GM18868 (cell line): ENCODE results near the gene PKD1.
"Not testable (repeated sequence)": the region's sequence is repeated elsewhere in the genome, so short reads cannot be mapped to it uniquely, and the experiment has no call there.

ENCODE experiments used
- ATAC-seq: cut with Tn5 transposase; IDR thresholded peaks from one replicate; pipeline ENCODE4 v1.9.1; 2021; ENCODE audit warnings: mild to moderate bottlenecking, moderate library complexity; ENCODE audit not compliant: unreplicated experiment

The PKD1 gene

DNA sequence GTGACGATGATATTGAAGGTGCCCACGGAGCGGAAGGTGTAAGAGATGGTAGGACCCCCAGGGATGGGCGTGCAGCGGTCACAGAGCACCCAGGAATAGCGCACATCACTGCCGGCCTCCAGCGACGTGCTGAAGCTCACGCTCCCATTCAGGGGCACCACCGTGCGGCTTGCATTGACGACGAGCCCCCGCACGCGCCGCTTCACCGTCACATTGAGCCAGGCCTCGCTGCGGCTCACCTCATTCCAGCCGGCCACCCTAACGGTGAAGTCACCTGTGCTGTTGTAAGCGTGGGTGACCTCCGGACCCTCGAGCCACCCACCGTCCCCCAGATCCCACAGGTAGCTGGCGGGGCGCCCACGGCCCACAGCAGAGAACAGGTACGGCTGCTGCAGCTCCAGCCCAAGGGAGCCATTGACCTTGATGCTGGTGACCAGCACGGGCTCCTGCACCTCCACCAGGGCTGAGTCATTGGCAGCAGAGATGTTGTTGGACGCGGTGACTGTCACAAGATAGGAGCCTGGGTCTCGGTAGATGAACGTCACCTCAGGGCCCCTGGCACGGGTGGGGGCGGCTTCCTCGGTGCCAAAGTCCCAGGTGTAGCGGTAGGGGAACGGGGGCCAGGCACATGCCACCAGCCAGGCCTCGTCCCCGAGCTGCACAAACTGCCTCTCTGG lies 25.2 kb downstream of the PKD1 start:
- not testable (repeated sequence) for ATAC-seq

DNA sequence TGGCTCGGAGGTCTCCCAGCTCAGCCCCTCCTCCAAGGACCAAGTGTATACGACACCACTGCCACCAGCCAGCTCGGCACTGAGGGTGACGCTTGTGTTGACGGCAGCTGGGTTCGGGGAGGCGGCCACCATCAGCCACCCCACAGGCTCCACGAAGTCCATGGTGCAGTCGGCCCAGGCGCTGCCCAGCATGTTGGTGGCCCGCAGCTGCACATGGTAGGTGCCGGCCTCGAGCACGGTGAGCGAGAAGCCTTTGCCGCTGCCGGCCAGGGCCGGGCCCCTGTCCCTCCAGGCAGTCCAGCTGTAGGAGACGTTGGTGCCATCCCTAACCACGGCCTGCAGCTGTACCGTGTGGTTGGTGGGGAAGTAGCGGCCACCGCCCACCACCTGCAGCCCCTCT lies 25.8 kb downstream of the PKD1 start:
- not testable (repeated sequence) for ATAC-seq

DNA sequence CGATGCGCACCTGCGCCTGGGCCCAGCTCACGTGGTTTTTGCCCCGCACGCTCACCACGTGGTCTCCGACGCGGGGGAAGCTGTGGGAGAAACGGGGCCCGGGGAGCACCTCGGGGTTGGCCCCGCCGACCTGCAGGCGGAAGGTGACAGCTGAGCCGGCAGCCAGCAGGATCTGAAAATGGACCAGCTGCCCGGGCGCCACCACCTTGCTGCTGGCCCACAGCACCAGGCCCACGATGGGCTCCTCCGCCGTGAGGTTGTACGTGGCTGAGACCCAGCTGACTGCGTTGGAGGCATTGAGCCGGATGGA lies 26.5 kb downstream of the PKD1 start:
- not testable (repeated sequence) for ATAC-seq

DNA sequence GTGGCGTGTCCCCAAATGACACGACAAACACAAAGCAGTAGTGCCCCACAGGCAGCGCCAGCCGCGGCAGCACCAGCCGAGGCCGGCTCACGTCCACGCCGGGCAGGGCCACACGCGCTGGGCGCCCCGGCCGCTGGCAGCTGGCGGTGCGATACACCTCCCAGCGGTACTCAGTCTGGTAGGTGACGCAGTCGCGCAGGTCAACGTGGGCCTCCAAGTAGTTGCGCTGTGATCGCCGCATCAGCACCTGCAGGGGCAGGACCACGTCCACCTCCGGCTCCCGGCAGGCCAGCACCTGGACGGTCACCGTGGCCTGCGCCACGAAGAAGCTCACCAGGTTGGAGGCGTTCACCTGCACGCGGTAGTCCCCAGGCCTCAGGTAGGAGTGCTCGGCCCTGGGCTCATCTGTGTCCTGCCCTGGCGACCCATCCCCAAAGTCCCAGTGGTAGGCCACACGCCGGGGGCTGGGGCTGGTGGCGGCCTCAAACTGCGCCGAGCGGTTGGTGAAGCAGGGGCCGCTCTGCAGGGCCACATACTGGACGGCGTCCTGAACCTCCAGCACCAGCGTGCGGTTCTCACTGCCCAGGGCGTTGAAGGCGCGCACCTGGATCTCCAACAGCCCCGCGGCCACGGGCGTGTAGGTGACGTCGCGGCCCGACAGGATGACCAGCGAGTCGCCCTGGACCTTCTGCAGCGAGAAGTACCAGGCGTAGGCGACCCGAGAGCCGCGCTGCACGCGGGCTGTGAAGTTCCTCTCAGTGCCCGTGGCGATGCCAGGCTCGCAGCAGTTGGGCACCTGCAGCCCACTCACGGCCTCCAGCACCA lies 27.0 kb downstream of the PKD1 start:
- not testable (repeated sequence) for ATAC-seq

DNA sequence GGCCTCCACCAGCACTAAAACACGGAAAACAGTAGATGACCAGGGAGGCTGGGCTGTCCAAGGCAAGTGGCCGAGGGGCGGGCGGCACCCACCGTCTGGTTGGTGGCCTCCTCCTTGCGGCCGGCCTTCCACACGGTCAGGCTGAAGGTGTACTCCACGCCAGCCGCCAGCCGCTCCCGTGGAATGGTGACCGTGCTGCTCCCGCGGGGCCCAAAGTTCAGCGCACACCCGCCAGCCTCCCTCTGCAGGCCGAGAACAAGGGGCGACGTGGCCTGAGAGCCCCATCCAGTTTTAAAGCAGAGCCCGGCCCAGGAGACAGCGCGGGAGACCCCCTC lies 27.9 kb downstream of the PKD1 start:
- not testable (repeated sequence) for ATAC-seq

DNA sequence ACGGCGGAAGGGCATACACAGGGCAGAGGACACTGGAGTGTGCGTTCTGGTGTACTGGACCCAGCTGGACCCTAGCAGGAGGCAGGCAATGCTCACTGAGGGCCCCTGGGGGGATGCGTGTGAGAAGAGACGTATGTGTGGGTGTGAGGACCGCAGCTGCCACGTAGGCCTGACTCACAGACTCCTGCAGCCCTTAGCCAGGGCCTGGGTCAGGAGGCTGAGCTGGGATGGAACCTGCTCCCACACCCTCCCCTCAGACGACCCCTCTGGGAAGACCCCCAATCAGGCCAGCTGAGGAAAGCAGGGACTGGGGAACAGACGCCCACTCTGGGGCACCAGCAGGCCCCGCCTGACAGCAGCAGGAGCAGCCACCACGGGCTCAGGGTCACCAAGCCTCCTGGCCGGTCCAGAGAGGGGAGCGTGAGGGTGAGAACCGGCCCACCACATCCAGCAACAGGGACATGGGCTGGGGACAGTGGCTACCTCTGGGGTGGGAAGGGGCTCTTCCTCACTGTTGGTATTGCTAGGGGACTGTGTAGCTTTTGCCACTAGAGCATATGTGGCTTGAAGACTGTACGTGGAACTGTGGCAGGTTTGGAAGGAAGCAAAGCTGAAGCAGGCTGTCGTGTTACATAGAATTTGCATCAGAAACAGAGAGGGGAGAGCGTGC lies 28.4 kb downstream of the PKD1 start:
- ATAC-seq = not testable (repeated sequence)

DNA sequence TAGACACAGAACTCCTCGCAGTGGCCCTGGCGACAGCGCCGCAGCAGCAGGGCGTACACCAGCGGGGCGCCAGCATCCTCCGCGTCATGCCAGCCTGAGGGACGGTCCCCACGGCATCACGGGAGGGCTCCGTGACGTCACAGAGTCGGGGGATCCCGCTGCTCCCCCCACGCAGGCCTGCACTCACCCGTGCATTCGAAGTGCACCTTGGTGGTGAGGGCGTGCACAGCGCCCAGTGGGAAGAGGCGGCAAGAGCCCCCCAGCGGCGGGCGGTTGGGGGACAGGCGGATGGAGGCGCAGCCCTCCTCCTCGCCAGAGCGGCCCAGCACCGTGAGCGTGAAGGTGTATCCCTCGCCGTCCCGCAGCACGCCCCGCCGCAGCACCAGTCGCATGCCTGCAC lies 29.5 kb downstream of the PKD1 start:
- not testable (repeated sequence) for ATAC-seq

DNA sequence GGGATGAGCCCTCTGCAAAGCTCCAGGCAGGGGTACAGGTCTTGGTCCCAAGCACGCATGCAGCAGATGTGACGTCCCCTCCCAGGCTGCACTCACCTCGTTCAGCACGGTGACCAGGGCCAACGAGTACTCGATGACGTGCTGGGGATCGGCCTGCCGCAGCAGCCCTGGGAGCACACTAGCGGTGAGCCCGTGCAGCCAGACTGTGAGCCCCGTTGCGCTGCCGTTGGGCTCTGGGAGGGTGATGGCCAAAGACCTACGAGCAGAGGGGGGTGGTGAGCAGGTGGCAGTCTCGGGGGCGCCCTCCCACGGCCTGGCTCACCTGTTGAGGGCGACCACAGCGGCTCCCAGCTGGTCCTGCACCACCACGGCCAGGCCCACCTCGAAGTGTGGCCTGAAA lies 29.9 kb downstream of the PKD1 start:
- ATAC-seq = not testable (repeated sequence)

DNA sequence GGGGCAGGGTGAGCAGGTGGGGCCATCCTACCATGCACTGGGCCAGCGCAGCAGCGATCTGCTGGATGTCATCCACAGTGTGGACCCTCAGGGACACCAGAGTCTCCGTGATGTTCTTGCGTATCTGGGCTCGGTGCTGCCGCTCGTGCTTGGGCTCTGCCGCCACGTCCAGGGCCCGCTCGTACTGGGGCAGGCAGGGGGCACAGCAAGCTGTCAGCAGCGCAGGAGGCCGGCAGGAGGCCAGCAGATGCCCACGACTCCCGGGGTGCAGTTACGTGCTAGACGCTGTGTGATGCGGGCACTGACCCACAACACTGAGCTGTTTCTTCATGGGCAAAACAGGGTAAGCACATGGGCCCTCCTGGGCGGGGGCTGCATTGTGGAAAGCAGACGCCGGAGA lies 30.4 kb downstream of the PKD1 start:
- ATAC-seq = not testable (repeated sequence)

DNA sequence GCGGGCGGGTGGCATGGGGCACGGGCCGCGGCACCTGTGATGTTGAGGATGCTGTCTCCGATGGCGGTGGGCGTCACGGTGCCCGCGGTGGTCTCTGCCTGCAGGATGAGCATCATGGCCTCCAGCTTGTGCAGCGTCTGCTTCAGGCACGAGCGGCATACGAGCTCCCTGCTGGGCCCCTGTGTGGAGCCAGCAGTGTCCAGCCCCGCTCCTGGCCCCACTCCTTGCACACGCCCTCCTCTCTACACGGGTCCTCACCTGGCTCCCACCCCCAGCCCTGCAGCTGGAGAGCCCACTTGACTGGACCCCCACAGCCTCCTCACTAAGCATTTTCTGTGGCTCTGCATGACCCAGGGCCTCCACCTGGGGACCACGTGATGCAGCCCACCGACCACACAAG lies 31.2 kb downstream of the PKD1 start:
- ATAC-seq = not testable (repeated sequence)

DNA sequence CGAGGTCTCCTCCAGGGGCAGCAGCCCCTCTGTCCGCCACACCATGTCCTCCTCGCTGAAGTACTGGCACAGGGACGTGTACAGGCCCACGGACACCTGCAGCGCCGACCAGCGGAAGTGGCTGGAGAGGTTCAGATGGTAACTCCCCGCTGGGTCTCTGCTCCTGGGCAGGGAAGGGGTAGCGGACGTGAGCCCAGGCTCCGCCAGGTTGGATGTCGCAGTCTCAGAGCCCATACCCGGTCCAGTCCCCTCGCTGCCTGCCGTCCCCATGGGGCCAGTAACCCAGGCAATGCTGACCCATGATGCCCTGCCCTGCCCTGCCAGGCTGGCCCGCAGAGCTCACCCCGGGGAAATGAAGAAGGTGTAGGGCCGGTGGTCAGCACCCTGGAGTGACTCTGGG lies 33.2 kb downstream of the PKD1 start:
- no peak for ATAC-seq

DNA sequence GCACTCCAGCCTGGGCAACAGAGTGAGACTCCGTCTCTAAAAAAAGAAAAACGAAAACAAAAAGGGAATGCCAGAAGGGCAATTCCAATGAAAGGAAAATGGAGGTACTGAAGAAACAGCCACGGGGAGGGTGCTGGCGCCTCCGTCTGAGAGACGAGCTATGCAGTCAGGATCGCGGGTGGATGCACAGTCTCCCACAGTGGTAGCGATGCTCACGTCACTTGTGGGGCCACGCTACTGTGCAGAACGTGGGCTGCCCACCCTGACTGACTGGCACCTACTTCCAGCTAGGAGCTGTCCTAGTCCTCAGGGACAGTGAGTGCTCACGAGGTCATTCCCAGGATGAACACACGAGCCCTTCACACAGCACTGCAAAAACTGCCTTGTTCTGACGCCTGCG lies 34.1 kb downstream of the PKD1 start:
- not testable (repeated sequence) for ATAC-seq

DNA sequence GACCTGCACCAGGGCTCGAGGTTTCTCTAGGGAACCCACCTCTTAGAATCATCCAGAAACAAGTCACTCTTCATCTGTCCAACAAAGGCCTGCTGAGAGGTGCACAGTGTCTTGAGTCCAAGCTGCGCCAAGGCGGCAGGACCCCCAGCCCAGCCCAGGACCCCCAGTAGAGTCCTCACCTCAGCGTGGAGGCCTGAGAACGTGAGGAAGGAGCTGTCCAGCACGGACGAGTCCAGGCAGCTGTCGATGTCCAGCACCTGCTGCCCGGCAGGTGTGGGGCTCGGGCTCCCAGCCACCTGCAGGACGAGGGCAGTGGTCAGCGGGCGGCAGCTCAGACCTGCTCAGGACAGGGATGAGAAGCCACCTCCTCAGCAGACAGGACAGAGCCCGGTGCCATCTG lies 38.0 kb downstream of the PKD1 start:
- not testable (repeated sequence) for ATAC-seq

DNA sequence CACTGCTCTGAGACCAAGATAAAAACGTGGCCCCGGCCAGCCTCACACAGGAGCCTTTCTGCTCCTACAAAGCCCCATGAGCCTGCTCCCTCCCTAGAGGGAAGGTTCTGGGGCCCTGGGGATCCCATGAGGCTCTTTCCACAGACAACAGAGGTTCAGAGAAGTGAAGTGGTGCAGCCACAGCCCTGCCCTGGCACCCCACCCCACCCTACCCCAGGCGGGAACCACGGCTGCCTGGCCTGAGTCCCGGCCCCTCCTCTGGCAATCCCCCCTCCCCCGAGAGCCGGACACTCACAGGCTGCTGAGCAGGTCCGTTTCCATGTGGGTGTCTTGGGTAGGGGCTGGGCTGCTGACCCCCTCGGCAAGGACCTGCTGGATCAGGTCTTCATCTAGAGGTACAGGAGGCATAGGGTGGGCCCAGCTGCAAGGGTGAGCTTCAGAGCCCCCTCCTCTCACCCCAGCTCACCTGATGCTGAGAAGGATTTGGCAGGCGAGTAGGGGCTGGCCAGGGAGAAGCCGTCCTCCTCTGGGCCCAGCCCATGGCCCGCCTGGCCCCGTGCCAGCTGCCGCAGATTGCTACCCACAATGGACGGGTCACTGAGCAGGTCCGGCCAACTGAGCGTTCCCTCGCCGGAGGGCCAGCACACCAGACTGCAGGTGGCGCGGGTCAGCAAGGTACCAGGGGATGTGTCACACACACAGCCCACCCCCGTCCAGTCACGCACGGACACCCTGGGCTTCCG lies 38.7 kb downstream of the PKD1 start:
- no peak for ATAC-seq

DNA sequence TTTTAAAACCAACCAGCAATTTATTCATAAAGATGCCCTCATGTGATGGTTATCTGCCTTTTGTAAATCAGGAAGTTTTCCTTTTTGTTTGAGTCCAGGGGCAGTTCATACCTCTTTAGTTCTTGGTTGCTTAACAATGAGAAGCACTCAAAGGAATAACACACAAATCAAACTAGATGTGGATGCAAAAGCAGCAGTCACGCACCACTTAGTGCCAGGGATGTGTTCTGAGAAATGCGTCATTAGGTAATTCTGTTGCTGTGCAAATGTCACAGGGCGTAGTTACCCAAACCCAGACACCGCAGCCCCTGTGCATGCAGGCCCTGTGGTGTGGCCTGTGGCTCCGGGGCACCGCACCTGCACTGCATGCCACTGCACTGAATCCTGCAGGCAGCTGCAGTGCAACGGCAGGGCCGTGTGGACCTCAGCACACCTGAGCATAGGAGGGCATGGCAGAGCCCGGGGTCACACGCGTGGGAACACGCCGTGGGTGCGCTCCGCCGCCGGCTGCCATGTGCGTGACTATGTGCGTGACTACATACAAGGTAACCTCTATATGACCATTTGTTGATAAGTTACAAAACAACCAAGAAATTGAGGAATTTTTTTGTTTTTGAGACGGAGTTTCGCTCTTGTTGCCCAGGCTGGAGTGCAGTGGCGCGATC lies 39.6 kb downstream of the PKD1 start:
- no peak for ATAC-seq

DNA sequence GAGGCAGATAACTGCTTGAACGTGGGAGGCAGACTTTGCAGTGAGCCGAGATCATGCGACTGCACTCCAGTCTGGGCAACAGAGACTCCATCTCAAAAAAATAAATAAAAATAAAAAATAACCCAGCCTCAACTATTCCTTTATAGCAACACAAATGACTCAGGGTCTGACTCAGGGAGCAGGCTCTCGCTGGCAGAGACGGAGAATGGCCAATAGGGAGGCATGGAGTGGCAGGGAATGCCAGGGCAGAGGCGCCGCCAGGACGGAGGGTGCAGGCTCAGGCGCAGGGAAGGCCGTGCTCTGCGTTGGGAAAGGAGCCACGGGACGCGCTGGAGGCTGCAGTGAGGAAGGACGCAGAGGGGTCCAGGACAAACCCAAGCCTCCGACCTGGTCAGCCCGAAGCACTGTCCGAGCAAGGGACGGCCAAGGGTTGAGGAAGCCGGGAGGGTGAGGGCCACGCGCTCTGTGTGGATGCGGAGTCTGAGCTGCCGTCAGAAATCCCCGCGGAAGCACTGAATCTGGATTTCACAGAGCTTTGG lies 40.3 kb downstream of the PKD1 start:
- no peak for ATAC-seq

DNA sequence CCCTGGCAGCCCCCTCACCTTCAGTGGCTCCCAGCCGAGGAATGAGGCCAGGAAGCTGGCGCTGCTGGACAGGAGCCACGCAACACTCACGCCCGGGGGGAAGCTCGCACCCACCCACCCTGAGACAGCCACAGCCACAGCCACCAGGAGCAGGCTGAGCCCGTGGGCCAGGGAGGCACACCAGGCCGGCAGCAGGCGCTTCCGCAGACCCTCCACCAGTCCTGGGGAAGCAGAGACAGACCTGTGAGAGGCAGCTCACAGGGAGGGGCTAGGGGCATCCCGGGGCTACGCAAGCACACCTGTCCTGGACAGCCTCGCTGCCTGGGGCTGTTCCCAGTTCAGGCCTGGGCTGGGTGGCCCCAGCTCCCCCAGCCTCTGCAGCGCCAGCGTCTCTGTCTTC lies 41.9 kb downstream of the PKD1 start:
- no peak for ATAC-seq

DNA sequence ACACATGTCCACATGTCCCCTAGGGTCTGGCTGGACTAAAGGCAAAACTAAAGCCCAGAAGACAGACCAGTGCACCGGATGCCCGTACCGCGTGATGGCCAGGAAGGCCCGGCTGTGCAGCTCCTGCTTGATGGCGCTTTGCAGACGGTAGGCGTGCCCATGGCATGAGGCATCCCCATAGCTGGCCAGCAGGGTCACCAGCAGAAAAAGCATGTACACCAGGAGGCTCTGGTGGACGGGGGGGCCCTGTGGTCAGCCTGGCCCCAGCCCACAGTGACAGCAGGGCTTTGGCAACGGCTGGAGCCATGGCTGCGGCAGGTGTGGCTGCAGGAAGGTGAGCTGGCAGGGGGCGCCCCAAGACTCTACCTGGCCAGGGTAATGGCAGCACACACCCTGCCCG lies 42.8 kb downstream of the PKD1 start:
- no peak for ATAC-seq

DNA sequence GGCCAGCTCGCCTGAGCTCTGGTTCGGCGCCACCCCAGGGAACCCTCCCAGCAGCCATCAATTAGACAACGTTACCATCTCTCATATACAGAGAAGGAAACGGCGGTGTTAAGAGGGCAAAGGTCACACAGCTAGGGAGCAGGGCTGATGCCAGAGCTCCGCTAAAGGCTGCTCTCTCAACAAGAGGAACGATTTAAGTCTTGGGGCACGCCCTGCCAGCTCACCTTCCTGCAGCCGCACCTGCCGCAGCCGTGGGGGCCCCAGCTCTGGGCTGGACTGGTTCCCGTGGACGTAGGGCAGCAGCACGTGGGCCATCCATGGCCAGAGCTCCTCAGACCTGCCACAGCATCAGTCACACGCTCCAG lies 43.5 kb downstream of the PKD1 start:
- no peak for ATAC-seq

DNA sequence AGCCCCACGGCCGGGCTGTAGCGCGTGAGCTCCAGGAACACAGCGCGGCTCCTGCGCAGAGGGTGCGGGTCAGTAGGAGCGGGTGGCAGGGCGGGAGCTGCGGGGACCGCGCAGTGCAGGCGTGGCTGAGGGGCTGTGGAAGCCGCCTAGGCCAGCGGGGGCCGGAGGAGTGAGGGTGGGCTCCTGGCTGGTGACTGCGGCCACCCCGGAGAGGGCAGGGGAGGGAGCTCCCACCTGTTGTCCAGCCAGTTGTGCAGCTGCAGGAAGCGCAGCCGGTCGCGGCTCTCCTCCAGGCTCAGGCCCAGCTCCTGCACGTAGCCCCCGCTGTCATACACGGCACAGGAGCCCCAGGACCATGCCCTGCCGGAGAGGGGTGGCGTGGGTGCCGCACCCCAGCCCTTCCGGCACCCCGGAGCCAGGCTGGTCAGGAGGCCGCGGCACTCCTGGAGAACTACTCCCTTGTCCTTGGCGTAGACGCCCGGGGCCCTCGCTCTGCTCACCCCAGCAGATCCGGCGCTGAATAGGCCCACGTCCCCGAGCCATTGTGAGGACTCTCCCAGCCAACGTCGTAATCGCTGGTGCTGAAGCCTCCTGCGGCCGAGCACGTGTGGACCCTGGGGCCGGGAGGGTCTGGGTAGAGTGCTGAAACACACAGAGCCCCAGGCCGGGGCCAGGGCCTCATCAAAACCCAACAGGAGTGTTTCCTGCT lies 44.0 kb downstream of the PKD1 start:
- ATAC-seq = no peak
